GM23338 (cell line): Measurements from ENCODE around the gene L3MBTL2. TPM values are rescaled to one million over a fixed set of nuclear protein-coding genes. Genes with fewer than 3 reads are reported as not detected.

Source experiments
- ATAC-seq: fragments of 200-7000 bp; cut with Tn5 transposase; 3 replicates; pipeline ENCODE4 v1.9.1; 2020
- DNase-seq: peaks from one replicate; pipeline ENCODE4 v3.0.0-alpha.2; 2015; ENCODE audit warnings: low spot score
- H2AFZ ChIP-seq: fragments of 200-600 bp; sonication (generic); 2 replicates; pipeline ENCODE4 v1.8.0; 2016; ENCODE audit warnings: antibody characterized with exemption, mild to moderate bottlenecking, moderate library complexity
- H3F3A ChIP-seq: fragments of 200-600 bp; sonication (generic); replicated peaks from 2 replicates; pipeline ENCODE4 v1.8.0; 2017; ENCODE audit warnings: antibody characterized with exemption, mixed run types, low read depth
- H3K27ac ChIP-seq: fragments of 200-600 bp; sonication (generic); 2 replicates; pipeline ENCODE4 v1.6.1; 2016; ENCODE audit warnings: low read depth
- H3K27me3 ChIP-seq: fragments of 200-600 bp; sonication (generic); 2 replicates; pipeline ENCODE4 v1.8.0; 2016; ENCODE audit warnings: mild to moderate bottlenecking, mixed run types, moderate library complexity; ENCODE audit not compliant: insufficient read depth
- H3K36me3 ChIP-seq: fragments of 200-600 bp; sonication (generic); 2 replicates; pipeline ENCODE4 v1.8.0; 2016; ENCODE audit warnings: mild to moderate bottlenecking; ENCODE audit not compliant: insufficient read depth
- H3K4me1 ChIP-seq: fragments of 200-600 bp; sonication (generic); 2 replicates; pipeline ENCODE4 v1.8.0; 2016; ENCODE audit warnings: mild to moderate bottlenecking, moderate library complexity; ENCODE audit not compliant: insufficient read depth
- H3K4me2 ChIP-seq: fragments of 200-600 bp; sonication (generic); 2 replicates; pipeline ENCODE4 v1.7.1; 2017; ENCODE audit warnings: mixed run types
- H3K4me3 ChIP-seq: fragments of 200-600 bp; sonication (generic); 2 replicates; pipeline ENCODE4 v1.6.1; 2016; ENCODE audit warnings: mixed run types
- H3K79me2 ChIP-seq: fragments of 200-600 bp; sonication (generic); replicated peaks from 2 replicates; pipeline ENCODE4 v1.8.0; 2017; ENCODE audit warnings: mild to moderate bottlenecking; ENCODE audit not compliant: insufficient read depth
- H3K9me2 ChIP-seq: fragments of 200-600 bp; sonication (generic); 2 replicates; pipeline ENCODE4 v1.8.0; 2017; ENCODE audit not compliant: insufficient read depth
- H4K20me1 ChIP-seq: fragments of 200-600 bp; sonication (generic); replicated peaks from 2 replicates; pipeline ENCODE4 v1.8.0; 2017; ENCODE audit warnings: mild to moderate bottlenecking; ENCODE audit not compliant: insufficient read depth
- H3K27ac Mint-ChIP-seq: 2 replicates; pipeline ENCODE4 v1.8.0; 2020; ENCODE audit warnings: inconsistent platforms, mild to moderate bottlenecking, moderate library complexity, mixed read lengths
- H3K27me3 Mint-ChIP-seq: 3 replicates; pipeline ENCODE4 v1.8.0; 2022; ENCODE audit warnings: low read depth, mild to moderate bottlenecking, moderate library complexity, mixed read lengths, inconsistent platforms; ENCODE audit not compliant: insufficient read depth, poor library complexity
- H3K36me3 Mint-ChIP-seq: 3 replicates; pipeline ENCODE4 v1.8.0; 2021; ENCODE audit warnings: low read depth, mild to moderate bottlenecking, inconsistent platforms, moderate library complexity, mixed read lengths
- H3K4me1 Mint-ChIP-seq: 3 replicates; pipeline ENCODE4 v1.8.0; 2020; ENCODE audit warnings: mild to moderate bottlenecking, inconsistent platforms, mixed read lengths
- H3K4me3 Mint-ChIP-seq: 3 replicates; pipeline ENCODE4 v1.8.0; 2021; ENCODE audit warnings: moderate library complexity, mild to moderate bottlenecking, inconsistent platforms, mixed read lengths
- H3K9me3 Mint-ChIP-seq: 3 replicates; pipeline ENCODE4 v1.8.0; 2020; ENCODE audit warnings: moderate library complexity, mild to moderate bottlenecking, inconsistent platforms, mixed read lengths
- CREB1 ChIP-seq: fragments of 250-450 bp; sonication (Bioruptor Pico); IDR thresholded peaks from 2 replicates; pipeline ENCODE4 v1.5.0; 2020; ENCODE audit warnings: low read depth, mild to moderate bottlenecking, moderate library complexity
- ETS1 ChIP-seq: IDR thresholded peaks from 2 replicates; pipeline ENCODE4 v1.6.1; 2016; ENCODE audit warnings: antibody characterized with exemption
- EZH2 ChIP-seq: fragments of 200-600 bp; sonication (generic); IDR thresholded peaks from one replicate; pipeline ENCODE4 v1.8.0; 2017; ENCODE audit warnings: antibody characterized with exemption, mild to moderate bottlenecking, low read depth; ENCODE audit not compliant: unreplicated experiment
- EZH2phosphoT487 ChIP-seq: fragments of 200-600 bp; sonication (generic); IDR thresholded peaks from one replicate; pipeline ENCODE4 v1.8.1; 2018; ENCODE audit warnings: antibody characterized with exemption; ENCODE audit not compliant: unreplicated experiment
- NANOG ChIP-seq: IDR thresholded peaks from 2 replicates; pipeline ENCODE4 v1.6.1; 2016; ENCODE audit warnings: antibody characterized with exemption, borderline replicate concordance
- REST ChIP-seq: IDR thresholded peaks from one replicate; pipeline ENCODE4 v1.6.1; 2018; ENCODE audit warnings: antibody characterized with exemption; ENCODE audit not compliant: unreplicated experiment
- ZNF114 ChIP-seq: fragments of 250-450 bp; sonication (Bioruptor Pico); IDR thresholded peaks from 2 replicates; pipeline ENCODE4 v1.5.0; 2020; ENCODE audit warnings: mild to moderate bottlenecking, moderate library complexity
- ZNF331 ChIP-seq: fragments of 250-450 bp; sonication (Bioruptor Pico); IDR thresholded peaks from 2 replicates; pipeline ENCODE4 v1.5.0; 2020; ENCODE audit warnings: low read depth, mild to moderate bottlenecking, moderate library complexity
- ZNF462 ChIP-seq: fragments of 250-450 bp; sonication (Bioruptor Pico); IDR thresholded peaks from 2 replicates; pipeline ENCODE4 v1.5.0; 2020; ENCODE audit warnings: mild to moderate bottlenecking, moderate library complexity
- polyA plus RNA-seq: library from polyadenylated mRNA; unstranded; fragments of >200 nt; fragmentation: Nextera tagmentation; extraction: Ambion mirVana; gene quantifications from 2 replicates; pipeline ENCODE4 v1.2.1, GENCODE V29; 2016
- total RNA-seq: library from RNA; depleted of rRNA; stranded (reverse); fragments of >200 nt; shearing (Covaris generic); gene quantifications from 2 replicates; pipeline ENCODE4 v1.2.3, GENCODE V29; 2014

The L3MBTL2 gene
- total and polyA plus RNA-seq, 2 experiments from 2014 or later, result 13.9 to 27.1 TPM

GRCh38 chr22:41206719-41207118 is 1.6 kb downstream of the L3MBTL2 start (continued):
- TF ChIP-seq ZNF462, result no peak
- TF ChIP-seq CREB1 (CRISPR knock-in tag), result no peak
- no peak for TF ChIP-seq NANOG
- no peak for TF ChIP-seq ZNF331 (CRISPR knock-in tag)
- TF ChIP-seq REST, result no peak
- no peak for TF ChIP-seq ZNF114

GRCh38 chr22:41215409-41215808 is 10.3 kb downstream of the L3MBTL2 start:
- Histone ChIP-seq H3K79me2 (no peaks in the 10 kb centered on the region), H3K4me3 (no peak overlapping the region), H4K20me1 (no peaks in the 10 kb centered on the region), H3K27me3 (no peaks in the 10 kb centered on the region), H3K9me2 (no peaks in the 10 kb centered on the region), H3K27ac (no peak overlapping the region), H3K36me3 (peaks cover 26% of the 10 kb centered on the region), H3F3A (peaks cover 6% of the 10 kb centered on the region; the same call in 1 of the 2 replicates), H2AFZ (no peak overlapping the region), H3K4me1 (peaks cover 17% of the 10 kb centered on the region), H3K4me2 (no peak overlapping the region)
- DNase-seq (no peak), ATAC-seq (no peak)
- peaks cover 84% of the 10 kb centered on the region for H3K36me3 Mint-ChIP-seq
- H3K4me1 Mint-ChIP-seq, result peaks cover 23% of the 10 kb centered on the region
- peaks cover 16% of the 10 kb centered on the region for H3K9me3 Mint-ChIP-seq
- H3K27ac Mint-ChIP-seq, result no peak overlapping the region
- peaks cover 8% of the 10 kb centered on the region for H3K27me3 Mint-ChIP-seq
- H3K4me3 Mint-ChIP-seq, result no peak overlapping the region; the same call in 2 of the 3 replicates
- TF ChIP-seq ZNF114, result no peak
- no peak for TF ChIP-seq EZH2phosphoT487
- no peak for TF ChIP-seq ETS1
- TF ChIP-seq ZNF331 (CRISPR knock-in tag), result no peak
- no peak for TF ChIP-seq EZH2
